ENCODE data around the gene PAEP. TPM values are rescaled to one million over a fixed set of nuclear protein-coding genes. Genes with fewer than 3 reads are reported as not detected.

The PAEP gene
- total and polyA plus RNA-seq, 4 donors: not detected

DNA sequence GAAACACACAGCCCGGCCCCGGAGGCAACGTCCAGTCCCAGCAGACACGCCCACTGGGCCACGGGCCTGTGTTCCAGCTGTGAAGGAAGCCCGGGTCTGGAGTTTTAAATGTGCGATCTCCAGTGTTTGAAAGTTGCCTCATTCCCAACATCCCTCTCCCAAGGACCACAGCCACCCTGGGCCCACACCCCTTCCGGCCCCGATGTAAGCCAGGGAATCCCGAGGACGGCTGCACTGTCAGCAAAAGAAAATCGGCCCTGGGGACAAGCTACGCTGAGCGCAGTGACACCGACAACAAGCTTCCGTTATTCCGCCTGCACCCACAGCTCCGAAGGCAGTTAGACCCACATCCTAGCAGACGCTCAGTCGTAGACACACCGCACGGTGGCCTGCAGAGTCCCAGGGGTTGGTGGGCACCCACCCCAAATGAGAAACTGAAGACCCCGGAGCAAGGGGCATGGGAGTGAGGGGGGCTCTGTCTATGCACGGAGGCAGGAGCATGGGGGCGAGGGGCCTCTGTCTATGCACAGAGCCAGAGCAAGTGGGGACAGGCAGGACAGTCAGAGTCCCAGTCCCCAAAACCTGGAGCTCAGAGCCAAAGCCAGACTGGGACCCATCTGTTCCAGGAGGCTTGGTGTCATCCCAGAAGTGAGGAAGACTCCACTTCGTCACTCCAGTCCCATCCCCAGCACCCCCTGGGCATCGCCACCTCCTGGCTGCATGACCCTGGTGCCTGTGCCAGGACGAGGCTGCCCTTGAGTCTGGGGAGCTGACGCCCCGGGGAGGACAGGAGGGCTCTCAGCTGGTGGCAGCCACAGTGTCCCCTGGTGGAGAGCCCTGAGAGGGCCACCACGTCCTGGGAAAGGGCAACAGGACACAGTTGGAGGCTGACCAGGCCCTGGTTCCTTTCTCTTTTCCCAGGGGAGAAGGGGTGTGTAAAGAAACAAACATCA is 54.4 kb downstream of the PAEP start:
- peaks cover 0 to 3% (median 0%) of the 10 kb centered on the region in 4 donors for H3K27me3 ChIP-seq (ENCODE audit: control insufficient read depth in 4 of 4, insufficient read depth in 4 of 4, low read length in 3 of 4)

More for the DNA sequence above, 54.4 kb downstream of the PAEP start:
- TF ChIP-seq MAX (IDR thresholded peaks at IDR 0.05) (no peak), EGR1 (IDR thresholded peaks at IDR 0.05; ENCODE audit: low read depth in 2 of 2) (no peak), FOXA2 (IDR thresholded peaks at IDR 0.05) (no peak), FOXA1 (IDR thresholded peaks at IDR 0.05) (no peak), SP1 (IDR thresholded peaks at IDR 0.05) (no peak), HNF4A (conservative IDR thresholded peaks at IDR 0.05) (no peak), JUND (IDR thresholded peaks at IDR 0.05) (no peak), TAF1 (conservative IDR thresholded peaks at IDR 0.05) (no peak), NR2F2 (IDR thresholded peaks at IDR 0.05) (no peak), ATF3 (IDR thresholded peaks at IDR 0.05) (no peak), GABPA (IDR thresholded peaks at IDR 0.05 in 1 of 2, conservative IDR thresholded peaks at IDR 0.05 in 1 of 2) (no peak), HNF4G (IDR thresholded peaks at IDR 0.05) (no peak), YY1 (IDR thresholded peaks at IDR 0.05) (no peak), RXRA (IDR thresholded peaks at IDR 0.05) (no peak), RAD21 (IDR thresholded peaks at IDR 0.05) (no peak)
- TF ChIP-seq, protein P1, sequence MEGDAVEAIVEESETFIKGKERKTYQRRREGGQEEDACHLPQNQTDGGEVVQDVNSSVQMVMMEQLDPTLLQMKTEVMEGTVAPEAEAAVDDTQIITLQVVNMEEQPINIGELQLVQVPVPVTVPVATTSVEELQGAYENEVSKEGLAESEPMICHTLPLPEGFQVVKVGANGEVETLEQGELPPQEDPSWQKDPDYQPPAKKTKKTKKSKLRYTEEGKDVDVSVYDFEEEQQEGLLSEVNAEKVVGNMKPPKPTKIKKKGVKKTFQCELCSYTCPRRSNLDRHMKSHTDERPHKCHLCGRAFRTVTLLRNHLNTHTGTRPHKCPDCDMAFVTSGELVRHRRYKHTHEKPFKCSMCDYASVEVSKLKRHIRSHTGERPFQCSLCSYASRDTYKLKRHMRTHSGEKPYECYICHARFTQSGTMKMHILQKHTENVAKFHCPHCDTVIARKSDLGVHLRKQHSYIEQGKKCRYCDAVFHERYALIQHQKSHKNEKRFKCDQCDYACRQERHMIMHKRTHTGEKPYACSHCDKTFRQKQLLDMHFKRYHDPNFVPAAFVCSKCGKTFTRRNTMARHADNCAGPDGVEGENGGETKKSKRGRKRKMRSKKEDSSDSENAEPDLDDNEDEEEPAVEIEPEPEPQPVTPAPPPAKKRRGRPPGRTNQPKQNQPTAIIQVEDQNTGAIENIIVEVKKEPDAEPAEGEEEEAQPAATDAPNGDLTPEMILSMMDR (IDR thresholded peaks at IDR 0.05; ENCODE audit: low read depth, low read length, missing input control): no peak
- TF ChIP-seq, protein P2, sequence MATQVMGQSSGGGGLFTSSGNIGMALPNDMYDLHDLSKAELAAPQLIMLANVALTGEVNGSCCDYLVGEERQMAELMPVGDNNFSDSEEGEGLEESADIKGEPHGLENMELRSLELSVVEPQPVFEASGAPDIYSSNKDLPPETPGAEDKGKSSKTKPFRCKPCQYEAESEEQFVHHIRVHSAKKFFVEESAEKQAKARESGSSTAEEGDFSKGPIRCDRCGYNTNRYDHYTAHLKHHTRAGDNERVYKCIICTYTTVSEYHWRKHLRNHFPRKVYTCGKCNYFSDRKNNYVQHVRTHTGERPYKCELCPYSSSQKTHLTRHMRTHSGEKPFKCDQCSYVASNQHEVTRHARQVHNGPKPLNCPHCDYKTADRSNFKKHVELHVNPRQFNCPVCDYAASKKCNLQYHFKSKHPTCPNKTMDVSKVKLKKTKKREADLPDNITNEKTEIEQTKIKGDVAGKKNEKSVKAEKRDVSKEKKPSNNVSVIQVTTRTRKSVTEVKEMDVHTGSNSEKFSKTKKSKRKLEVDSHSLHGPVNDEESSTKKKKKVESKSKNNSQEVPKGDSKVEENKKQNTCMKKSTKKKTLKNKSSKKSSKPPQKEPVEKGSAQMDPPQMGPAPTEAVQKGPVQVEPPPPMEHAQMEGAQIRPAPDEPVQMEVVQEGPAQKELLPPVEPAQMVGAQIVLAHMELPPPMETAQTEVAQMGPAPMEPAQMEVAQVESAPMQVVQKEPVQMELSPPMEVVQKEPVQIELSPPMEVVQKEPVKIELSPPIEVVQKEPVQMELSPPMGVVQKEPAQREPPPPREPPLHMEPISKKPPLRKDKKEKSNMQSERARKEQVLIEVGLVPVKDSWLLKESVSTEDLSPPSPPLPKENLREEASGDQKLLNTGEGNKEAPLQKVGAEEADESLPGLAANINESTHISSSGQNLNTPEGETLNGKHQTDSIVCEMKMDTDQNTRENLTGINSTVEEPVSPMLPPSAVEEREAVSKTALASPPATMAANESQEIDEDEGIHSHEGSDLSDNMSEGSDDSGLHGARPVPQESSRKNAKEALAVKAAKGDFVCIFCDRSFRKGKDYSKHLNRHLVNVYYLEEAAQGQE (IDR thresholded peaks at IDR 0.05): no peak
- TF ChIP-seq, protein P3, sequence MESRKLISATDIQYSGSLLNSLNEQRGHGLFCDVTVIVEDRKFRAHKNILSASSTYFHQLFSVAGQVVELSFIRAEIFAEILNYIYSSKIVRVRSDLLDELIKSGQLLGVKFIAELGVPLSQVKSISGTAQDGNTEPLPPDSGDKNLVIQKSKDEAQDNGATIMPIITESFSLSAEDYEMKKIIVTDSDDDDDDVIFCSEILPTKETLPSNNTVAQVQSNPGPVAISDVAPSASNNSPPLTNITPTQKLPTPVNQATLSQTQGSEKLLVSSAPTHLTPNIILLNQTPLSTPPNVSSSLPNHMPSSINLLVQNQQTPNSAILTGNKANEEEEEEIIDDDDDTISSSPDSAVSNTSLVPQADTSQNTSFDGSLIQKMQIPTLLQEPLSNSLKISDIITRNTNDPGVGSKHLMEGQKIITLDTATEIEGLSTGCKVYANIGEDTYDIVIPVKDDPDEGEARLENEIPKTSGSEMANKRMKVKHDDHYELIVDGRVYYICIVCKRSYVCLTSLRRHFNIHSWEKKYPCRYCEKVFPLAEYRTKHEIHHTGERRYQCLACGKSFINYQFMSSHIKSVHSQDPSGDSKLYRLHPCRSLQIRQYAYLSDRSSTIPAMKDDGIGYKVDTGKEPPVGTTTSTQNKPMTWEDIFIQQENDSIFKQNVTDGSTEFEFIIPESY (IDR thresholded peaks at IDR 0.05): no peak
- H3K9ac ChIP-seq (ENCODE audit: low read depth in 1 of 2, low read length in 2 of 2): no peak overlapping the region
- no peak overlapping the region for H3K4me3 ChIP-seq (ENCODE audit: low read depth in 1 of 3, low read length in 3 of 3)
- no peaks in the 10 kb centered on the region for H3K36me3 ChIP-seq (ENCODE audit: control insufficient read depth in 4 of 4, insufficient read depth in 3 of 4, low read depth in 1 of 4, low read length in 3 of 4)
- 64% methylated on average over 31 of the region's 31 CpGs for WGBS
- DNase-seq (ENCODE audit: low spot score): no peak
- H3K4me1 ChIP-seq (ENCODE audit: control insufficient read depth in 4 of 4, insufficient read depth in 4 of 4, low read length in 3 of 4): no peaks in the 10 kb centered on the region
- H3K9me3 ChIP-seq (ENCODE audit: control insufficient read depth in 4 of 4, low read length in 3 of 4): no peaks in the 10 kb centered on the region
- H3K27ac ChIP-seq (ENCODE audit: low read depth in 1 of 2, low read length in 2 of 2): no peak overlapping the region

Other genes starting within 250 kb of the PAEP start
- 1 to 10 TPM; 4.6 to 9.5 TPM for gene PPP1R26, start 82.0 kb upstream of the PAEP start, total RNA-seq
- 1 to 10 TPM; 1.5 to 3.7 TPM for gene PPP1R26, start 82.0 kb upstream of the PAEP start, polyA plus RNA-seq
- gene MRPS2, start 61.1 kb upstream of the PAEP start, total RNA-seq: 10 to 100 TPM; 10.9 to 13.1 TPM
- gene MRPS2, start 61.1 kb upstream of the PAEP start, polyA plus RNA-seq: 10 to 100 TPM; 49.9 to 71.8 TPM
- gene LCN1, start 40.3 kb upstream of the PAEP start, total RNA-seq: not detected
- gene LCN1, start 40.3 kb upstream of the PAEP start, polyA plus RNA-seq: not detected
- gene OBP2A, start 15.6 kb upstream of the PAEP start, total RNA-seq: not detected
- not detected for gene OBP2A, start 15.6 kb upstream of the PAEP start, polyA plus RNA-seq
- gene GLT6D1, start 77.8 kb downstream of the PAEP start, total RNA-seq: not detected
- gene GLT6D1, start 77.8 kb downstream of the PAEP start, polyA plus RNA-seq: not detected
- not detected for gene LCN9, start 101.6 kb downstream of the PAEP start, total RNA-seq
- gene LCN9, start 101.6 kb downstream of the PAEP start, polyA plus RNA-seq: not detected
- gene SOHLH1, start 137.7 kb downstream of the PAEP start, total RNA-seq: not detected
- not detected for gene SOHLH1, start 137.7 kb downstream of the PAEP start, polyA plus RNA-seq
- under 1 TPM in 1 of 2 donors, not detected in 1; 0.08 TPM for gene KCNT1, start 140.4 kb downstream of the PAEP start, total RNA-seq
- gene KCNT1, start 140.4 kb downstream of the PAEP start, polyA plus RNA-seq: under 1 TPM in 1 of 2 donors, not detected in 1; 0.08 TPM